Measurements from ENCODE around the gene USP12.

DNA sequence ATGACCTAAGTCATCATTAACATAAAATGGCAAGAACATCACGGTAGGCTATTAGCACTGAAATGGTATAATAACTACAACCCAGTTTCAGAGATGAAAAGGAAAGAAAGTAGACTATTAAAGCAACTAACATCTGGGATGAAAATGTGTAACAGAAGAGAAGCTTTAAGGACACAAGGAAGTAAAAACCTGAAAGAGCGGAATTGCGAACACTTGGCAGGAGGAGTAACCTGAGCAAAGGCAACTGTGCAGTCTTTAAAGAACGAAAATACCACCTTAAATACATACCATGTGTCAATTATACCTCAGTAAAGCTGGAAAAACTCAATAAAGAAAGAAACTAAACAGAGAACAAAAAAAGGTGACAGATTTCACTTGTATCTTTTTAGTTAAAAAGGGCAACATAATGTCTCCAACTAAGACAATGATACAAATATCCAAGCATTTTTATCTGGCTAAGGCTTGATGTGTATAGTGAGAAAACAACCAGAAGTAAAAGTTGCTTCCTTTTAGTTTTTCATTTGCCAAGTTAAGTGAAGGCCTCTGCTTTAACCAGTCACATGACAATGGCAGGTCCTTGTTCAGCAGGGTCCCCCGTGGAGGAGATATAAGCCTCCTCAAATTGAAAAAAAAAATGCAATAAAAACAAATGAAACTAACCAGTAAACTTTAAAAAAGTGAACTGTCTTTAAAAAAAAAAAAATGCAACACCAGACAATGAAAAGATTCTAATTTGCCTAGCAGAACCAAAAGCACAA is 11.6 kb downstream of the USP12 start:
- TF ChIP-seq, protein P1, sequence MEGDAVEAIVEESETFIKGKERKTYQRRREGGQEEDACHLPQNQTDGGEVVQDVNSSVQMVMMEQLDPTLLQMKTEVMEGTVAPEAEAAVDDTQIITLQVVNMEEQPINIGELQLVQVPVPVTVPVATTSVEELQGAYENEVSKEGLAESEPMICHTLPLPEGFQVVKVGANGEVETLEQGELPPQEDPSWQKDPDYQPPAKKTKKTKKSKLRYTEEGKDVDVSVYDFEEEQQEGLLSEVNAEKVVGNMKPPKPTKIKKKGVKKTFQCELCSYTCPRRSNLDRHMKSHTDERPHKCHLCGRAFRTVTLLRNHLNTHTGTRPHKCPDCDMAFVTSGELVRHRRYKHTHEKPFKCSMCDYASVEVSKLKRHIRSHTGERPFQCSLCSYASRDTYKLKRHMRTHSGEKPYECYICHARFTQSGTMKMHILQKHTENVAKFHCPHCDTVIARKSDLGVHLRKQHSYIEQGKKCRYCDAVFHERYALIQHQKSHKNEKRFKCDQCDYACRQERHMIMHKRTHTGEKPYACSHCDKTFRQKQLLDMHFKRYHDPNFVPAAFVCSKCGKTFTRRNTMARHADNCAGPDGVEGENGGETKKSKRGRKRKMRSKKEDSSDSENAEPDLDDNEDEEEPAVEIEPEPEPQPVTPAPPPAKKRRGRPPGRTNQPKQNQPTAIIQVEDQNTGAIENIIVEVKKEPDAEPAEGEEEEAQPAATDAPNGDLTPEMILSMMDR (conservative IDR thresholded peaks at IDR 0.05), result no peak
- TF ChIP-seq ZFX (IDR thresholded peaks at IDR 0.05), result no peak

All from C4-2B (cell line).